Measurements from ENCODE around the gene SLC26A6.

The SLC26A6 gene

DNA sequence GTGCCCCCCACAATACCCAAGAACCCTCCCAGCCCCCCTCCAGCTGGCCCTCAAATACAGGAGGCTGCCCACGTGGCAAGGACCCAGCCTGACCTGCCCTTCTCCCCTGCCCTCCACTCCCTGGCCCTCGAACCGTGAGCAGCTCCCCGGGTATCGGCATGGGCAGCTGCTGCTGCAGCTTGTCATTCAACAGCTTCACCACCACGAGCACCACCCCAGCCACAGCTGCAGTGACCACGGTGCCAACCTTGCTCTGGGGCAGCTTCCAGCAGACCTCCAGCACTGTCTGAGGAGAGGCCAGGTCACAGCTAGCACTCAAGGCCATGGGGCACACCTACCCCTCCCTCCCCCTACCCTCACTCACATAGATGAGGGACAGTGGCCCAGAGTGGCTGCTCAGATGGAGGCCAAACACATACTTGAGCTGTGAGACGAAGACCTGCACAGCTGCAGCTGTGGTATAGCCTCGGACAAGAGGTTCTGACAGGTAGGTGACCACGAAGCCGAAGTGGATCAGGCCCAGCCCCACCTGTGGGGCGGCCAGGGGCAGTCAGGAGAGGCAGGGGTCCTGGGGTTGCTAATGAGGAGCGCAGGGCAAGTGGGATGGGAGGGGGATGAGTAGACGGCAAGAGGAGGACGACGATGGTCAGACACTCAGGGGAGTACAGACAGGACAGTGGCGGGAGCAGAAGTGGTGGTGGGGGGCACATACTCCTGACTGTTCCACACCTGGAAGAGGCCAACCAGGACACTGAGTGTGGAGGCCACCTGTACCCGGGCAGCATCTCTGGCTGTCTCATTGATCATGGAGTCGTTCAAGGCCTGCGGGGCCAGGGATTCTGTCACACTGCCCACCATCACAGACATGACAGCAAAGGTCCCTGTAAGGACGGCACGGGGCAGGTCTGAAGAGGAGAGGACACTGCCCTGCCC lies 3.5 kb downstream of the SLC26A6 start:
- ATAC-seq (no peak), DNase-seq (no peak)

- DNase-seq, result no peak
- no peak for ATAC-seq
Observed at GRCh38 chr3:48630833-48631232, 4.4 kb downstream of the SLC26A6 start.

GRCh38 chr3:48630407-48630806 lies 4.9 kb downstream of the SLC26A6 start:
- ATAC-seq, result no peak
- DNase-seq, result no peak

GRCh38 chr3:48629894-48630293 lies 5.4 kb downstream of the SLC26A6 start:
- ATAC-seq (no peak), DNase-seq (no peak)

GRCh38 chr3:48628277-48629017 lies 6.8 kb downstream of the SLC26A6 start:
- DNase-seq (no peak), ATAC-seq (no peak)

- DNase-seq (no peak), ATAC-seq (no peak)
Observed at GRCh38 chr3:48625600-48625999, 9.7 kb downstream of the SLC26A6 start.

DNA sequence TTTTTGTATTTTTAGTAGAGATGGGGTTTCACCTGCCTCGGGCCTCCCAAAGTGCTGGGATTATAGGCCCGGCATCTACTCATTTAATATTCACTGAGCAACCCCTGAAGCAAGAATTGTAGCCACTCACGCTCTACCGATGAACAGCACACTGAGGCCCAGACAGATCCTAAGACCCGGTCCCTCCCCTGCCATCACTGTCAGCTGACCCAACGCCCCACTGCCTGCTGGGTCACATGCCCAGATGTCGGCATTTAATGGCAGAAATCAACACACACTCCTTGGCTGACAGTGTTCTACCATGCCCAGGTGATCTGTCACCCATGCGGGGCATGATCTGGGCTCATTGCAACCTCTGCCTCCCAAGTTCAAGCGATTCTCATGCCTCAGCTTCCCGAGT lies 10.5 kb downstream of the SLC26A6 start:
- no peak for ATAC-seq
- DNase-seq, result no peak

DNA sequence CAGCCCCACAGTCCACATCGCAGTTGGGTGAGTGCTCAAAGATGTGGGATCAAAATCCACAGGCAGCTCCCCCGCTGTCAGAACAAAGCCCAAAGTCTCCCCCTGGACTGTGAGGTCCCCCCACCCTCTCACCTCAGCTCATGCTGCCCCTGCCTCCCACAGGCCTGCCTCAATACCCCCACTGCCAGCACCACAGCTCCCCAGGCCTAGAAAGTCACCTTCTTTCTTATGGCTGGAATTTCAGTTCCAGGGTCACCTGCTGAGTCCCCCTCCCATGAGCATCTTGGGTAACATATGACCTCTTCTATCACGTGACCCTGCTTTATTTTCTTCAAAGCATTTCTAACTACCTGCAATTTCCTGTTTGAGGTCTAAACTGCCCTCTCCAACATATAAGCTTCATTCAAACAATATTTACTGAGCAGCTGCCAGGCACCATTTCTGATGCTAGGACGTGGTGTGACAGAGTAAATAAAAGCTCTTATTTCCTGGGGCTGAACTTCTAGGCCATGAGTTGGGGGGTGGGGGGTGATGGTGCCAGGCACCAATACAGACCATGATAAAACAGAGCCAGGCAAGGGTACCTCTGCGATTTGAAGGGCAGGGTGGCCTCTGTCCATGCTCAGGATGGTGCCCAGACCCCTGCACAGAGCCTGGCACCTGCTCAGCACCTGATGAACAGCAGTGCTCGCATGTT lies 11.3 kb downstream of the SLC26A6 start:
- DNase-seq, result no peak
- no peak for ATAC-seq

DNA sequence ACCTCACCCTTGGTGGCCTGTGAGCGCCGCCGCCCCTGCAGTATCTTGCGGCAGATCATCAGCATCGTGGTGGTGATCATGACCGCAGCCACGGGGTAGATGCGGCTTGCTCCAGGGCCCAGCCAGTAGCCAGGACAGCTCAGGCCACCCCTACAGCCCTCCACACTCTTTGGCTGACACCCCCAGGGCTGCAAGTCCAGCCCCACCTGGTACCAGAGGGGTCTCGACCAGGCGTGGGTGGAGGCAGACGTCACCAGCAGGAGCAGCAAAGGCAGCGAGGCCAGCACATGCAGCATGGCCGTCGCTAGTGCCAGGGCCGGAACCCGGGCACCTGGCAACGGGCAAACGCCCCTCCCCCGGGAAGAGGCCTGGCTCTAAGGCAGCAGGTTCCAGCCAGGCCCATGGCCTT lies 13.8 kb downstream of the SLC26A6 start, which contains the start of gene TMEM89:
Gene TMEM89, minus strand, starts transcription at position 309 of the 409 bp plus-strand sequence. Its CDS starts 13 bp downstream, at position 296.
- ATAC-seq (no peak), DNase-seq (no peak)

DNA sequence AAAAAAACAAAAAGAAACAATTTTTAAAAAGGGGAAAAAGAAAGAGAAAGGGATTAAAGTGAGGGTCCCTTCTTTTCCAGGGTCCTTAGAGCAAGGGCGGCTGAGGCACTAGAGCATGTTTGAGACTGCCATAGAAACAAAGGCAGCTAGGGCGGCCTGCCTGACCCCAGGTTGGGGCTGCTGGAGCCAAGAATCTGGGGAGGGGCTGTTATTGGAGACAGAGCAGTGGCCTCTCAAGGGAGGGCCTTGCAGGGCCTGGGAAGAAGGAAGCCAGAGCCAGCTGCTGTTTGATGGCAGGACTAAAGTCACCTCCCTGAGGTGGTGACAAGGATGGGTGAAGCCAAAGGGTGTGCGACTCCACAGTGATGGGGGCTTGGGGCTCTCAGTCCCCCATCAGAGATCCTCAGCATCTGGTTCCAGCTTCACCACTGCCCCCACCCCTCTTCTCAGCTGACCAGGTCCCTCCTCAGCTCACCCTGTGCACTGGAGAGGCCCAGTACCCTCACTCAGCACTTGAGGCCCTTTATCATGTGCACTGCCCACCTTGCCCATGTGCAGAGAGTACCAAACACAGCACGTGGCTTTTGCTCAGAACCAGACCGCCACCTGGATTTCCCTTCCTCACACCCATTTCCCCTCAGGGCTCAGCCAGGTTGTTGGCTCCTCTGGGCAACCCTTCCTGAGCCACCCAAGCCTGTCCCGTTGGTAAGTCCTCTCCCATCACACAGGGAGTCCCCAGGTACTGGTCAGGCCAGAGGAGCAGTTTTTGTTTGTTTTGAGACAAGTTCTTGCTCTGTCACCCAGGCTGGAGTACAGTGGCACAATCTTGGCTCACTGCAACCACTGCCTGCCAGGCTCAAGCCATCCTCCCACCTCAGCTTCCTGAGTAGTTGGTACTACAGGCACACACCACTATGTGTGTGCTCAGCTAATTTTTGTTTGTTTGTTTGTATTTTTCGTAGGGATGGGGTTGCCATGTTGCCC lies 15.4 kb downstream of the SLC26A6 start:
- DNase-seq (no peak), ATAC-seq (no peak)

DNA sequence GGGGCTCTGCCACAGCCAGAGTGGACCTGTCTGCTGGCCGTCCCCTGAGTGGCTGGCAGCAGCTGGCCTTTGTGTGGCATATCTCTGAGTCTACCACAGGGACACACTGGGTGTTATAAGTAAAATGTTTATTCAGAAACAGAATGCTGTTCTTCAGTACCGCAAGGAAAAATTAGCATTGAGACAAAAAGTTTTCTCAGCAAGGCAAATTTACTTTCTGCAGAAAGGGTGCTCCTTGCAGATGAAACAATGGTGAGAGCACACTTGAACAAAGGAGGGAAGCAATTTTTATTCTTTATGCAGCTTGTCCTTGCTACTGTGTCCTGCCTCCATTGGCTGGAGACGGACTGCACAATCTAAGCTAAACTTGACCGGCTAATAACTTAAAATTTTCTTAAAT lies 17.7 kb downstream of the SLC26A6 start:
- ATAC-seq (no peak), DNase-seq (no peak)

- peak; percentile 63 for ATAC-seq
- peak; percentile 28 for DNase-seq
Observed at GRCh38 chr3:48614044-48614443, 21.2 kb downstream of the SLC26A6 start.

GRCh38 chr3:48612309-48612708 lies 23.0 kb downstream of the SLC26A6 start:
- ATAC-seq (no peak), DNase-seq (no peak)

- ATAC-seq (peak; percentile 97), DNase-seq (peak; percentile 93)
Observed at GRCh38 chr3:48609088-48610005, 25.9 kb downstream of the SLC26A6 start, which contains the start of gene UQCRC1. UQCRC1 (minus strand) TSS chr3:48609646; CDS start chr3:48609620, 26 bp downstream.

DNA sequence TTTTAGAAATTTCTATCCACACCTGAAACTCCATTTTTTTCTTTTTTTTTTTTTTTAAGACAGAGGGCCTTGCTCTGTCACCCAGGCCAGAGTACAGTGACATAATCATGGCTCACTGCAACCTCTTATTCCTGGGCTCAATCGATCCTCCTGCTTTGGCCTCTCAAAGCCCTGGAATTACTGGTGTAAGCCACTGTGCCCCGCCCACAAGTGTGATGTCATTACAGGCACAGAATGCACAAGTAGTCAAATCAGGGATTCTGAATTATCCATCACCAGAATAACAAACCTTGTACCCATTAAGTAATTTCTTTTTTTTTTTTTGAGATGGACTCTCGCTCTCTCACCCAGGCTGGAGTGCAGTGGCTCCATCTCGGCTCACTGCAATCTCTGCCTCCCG lies 27.7 kb downstream of the SLC26A6 start:
- DNase-seq (peak; percentile 42), ATAC-seq (no peak)

GRCh38 chr3:48601622-48601994 lies 33.7 kb downstream of the SLC26A6 start:
- ATAC-seq (no peak), DNase-seq (no peak)

DNA sequence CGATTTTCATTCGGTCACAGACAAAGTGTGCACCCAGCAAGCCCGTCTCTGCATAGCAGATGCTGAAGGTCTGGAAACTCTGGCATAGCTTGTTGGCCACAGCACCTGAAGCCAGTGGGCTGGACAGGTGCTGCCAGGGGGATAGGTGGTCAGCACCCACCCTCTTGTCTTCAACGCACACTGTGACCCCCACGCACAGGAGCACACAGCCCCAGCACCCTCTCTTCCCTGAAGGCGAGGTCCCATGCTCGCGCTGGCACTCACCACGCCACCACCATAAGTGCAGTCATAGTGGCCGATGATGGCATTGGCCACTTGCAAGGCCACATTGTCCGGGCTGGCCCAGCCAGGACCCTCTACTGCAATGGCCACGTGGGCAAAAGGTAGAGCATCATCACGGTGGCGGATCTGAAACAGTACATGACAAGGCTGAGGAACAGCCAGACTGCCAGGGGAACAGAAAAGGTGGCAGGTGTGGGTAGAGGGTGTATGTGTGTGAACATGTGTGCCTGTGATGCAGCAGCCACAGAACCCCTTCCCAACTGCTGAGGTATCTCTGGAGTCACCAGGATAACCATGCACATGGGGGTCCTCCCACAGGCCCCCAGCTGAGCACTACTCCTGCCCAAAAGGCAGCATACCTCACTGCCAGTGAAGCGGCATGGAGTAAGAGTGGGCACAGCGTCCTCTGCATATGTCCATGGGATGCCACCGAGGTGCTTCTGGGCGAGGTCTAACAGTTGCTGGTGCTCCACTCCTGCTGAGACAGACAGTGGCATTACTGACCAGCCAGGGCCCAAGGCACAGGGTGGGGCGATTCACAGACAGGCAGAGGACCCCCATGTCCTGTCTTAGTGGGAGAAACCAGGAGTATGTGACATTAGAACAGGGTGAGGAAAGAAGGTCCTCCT lies 34.3 kb downstream of the SLC26A6 start:
- DNase-seq, result no peak
- no peak for ATAC-seq

- DNase-seq (no peak), ATAC-seq (no peak)
Observed at GRCh38 chr3:48599509-48600285, 35.6 kb downstream of the SLC26A6 start.
